HepG2 (cell line): Measurements from ENCODE around the gene ZFHX3. TPM values are rescaled to one million over a fixed set of nuclear protein-coding genes. Genes with fewer than 3 reads are reported as not detected.

ENCODE experiments used
- ATF7-NPFF ChIP-seq: sonication (generic); formaldehyde crosslinking; IDR thresholded peaks from 2 replicates; pipeline ENCODE4 v1.8.1; 2023; ENCODE audit warnings: mild to moderate bottlenecking, low read depth, missing genetic modification reagents, moderate library complexity
- CREB1 ChIP-seq, 2 experiments: fragments of 450-650 bp in 1 of 2; IDR thresholded peaks; 2 replicates each; pipeline ENCODE4 v1.6.1; 2016 to 2017; ENCODE audit warnings: control low read depth in 1 of 2, mild to moderate bottlenecking in 1 of 2, missing compliant biosample characterization in 1 of 2, missing genetic modification characterization in 1 of 2
- CREM ChIP-seq, 2 experiments: sonication (generic) in 1 of 2; formaldehyde crosslinking in 1 of 2; IDR thresholded peaks; 2 replicates each; pipeline versions ENCODE4 v1.4.0 to v1.6.1; 2016 to 2020; ENCODE audit warnings: antibody characterized with exemption in 1 of 2, mild to moderate bottlenecking in 1 of 2, missing genetic modification reagents in 1 of 2
- DPF2 ChIP-seq: sonication (generic); formaldehyde crosslinking; IDR thresholded peaks from 2 replicates; pipeline ENCODE4 v1.4.0; 2020; ENCODE audit warnings: mild to moderate bottlenecking, low read depth, missing genetic modification reagents, borderline replicate concordance
- FOXC1 ChIP-seq: sonication (generic); formaldehyde crosslinking; IDR thresholded peaks from 2 replicates; pipeline ENCODE4 v1.8.0; 2022; ENCODE audit warnings: mild to moderate bottlenecking, missing genetic modification reagents, borderline replicate concordance
- GATAD2A ChIP-seq: IDR thresholded peaks from 2 replicates; pipeline ENCODE4 v1.6.1; 2016
- HIVEP1 ChIP-seq: sonication (generic); formaldehyde crosslinking; IDR thresholded peaks from 2 replicates; pipeline ENCODE4 v1.4.0; 2020; ENCODE audit warnings: mild to moderate bottlenecking, missing genetic modification reagents
- MEF2D ChIP-seq: sonication (generic); formaldehyde crosslinking; IDR thresholded peaks from 2 replicates; pipeline ENCODE4 v1.5.1; 2020; ENCODE audit warnings: mild to moderate bottlenecking, missing genetic modification reagents
- NFKB2 ChIP-seq: sonication (generic); formaldehyde crosslinking; IDR thresholded peaks from 2 replicates; pipeline ENCODE4 v1.4.0; 2020; ENCODE audit warnings: missing genetic modification reagents, borderline replicate concordance
- SOX6 ChIP-seq, 2 experiments: fragments of 450-650 bp in 1 of 2; sonication (generic) in 1 of 2; formaldehyde crosslinking in 1 of 2; IDR thresholded peaks; 2 replicates each; pipeline versions ENCODE4 v1.4.0 to v1.6.1; 2017 to 2020; ENCODE audit warnings: antibody characterized with exemption in 1 of 2, mild to moderate bottlenecking in 1 of 2, missing genetic modification reagents in 1 of 2
- THAP11 ChIP-seq: IDR thresholded peaks from 2 replicates; pipeline ENCODE4 v1.6.1; 2016; ENCODE audit warnings: missing biosample characterization, missing genetic modification reagents
- ZNF282 ChIP-seq: fragments of 450-650 bp; IDR thresholded peaks from 2 replicates; pipeline ENCODE4 v1.6.1; 2018; ENCODE audit not compliant: partially characterized antibody
- ZNF564 ChIP-seq: sonication (generic); formaldehyde crosslinking; IDR thresholded peaks from 2 replicates; pipeline ENCODE4 v1.8.1; 2023; ENCODE audit warnings: mild to moderate bottlenecking, missing genetic modification reagents
- polyA plus RNA-seq, 8 experiments: library from polyadenylated mRNA; depleted of rRNA in 3 of 8; stranded (reverse) in 7 of 8; unstranded in 1 of 8; fragments of >200 nt; fragmentation: Illumina TruSeq in 4 of 8; extraction: Trizol in 4 of 8; gene quantifications; 2 replicates each; pipeline versions ENCODE4 v1.2.1 to v1.2.3, GENCODE V29; 2011 to 2016; ENCODE audit warnings: low read depth in 4 of 8, missing spikeins in 1 of 8, mixed read lengths in 1 of 8; ENCODE audit not compliant: insufficient read depth in 1 of 8
- total RNA-seq, 5 experiments: library from RNA; depleted of rRNA; stranded (reverse); fragments of >200 nt; fragmentation: Illumina TruSeq; extraction: Trizol; gene quantifications; 2 replicates each; pipeline ENCODE4 v1.2.3, GENCODE V29; 2016; ENCODE audit warnings: low read depth in 1 of 5
- TF ChIP-seq, protein P1 (sequence below): sonication (generic); formaldehyde crosslinking; IDR thresholded peaks from 2 replicates; pipeline ENCODE4 v1.4.0; 2020; ENCODE audit warnings: missing genetic modification reagents, mild to moderate bottlenecking, borderline replicate concordance
- TF ChIP-seq, protein P2 (sequence below): sonication (generic); formaldehyde crosslinking; IDR thresholded peaks from 2 replicates; pipeline ENCODE4 v1.8.0; 2023; ENCODE audit warnings: mild to moderate bottlenecking, missing genetic modification reagents
- TF ChIP-seq, protein P3 (sequence below): sonication (generic); formaldehyde crosslinking; IDR thresholded peaks from 2 replicates; pipeline ENCODE4 v1.4.0; 2020; ENCODE audit warnings: missing genetic modification reagents
- TF ChIP-seq, protein P4 (sequence below): IDR thresholded peaks from 2 replicates; pipeline ENCODE4 v1.6.1; 2018; ENCODE audit warnings: missing genetic modification reagents, mild to moderate bottlenecking, missing compliant biosample characterization
- TF ChIP-seq, protein P5 (sequence below): sonication (generic); formaldehyde crosslinking; IDR thresholded peaks from 2 replicates; pipeline ENCODE4 v1.9.0; 2022; ENCODE audit warnings: missing genetic modification reagents, mild to moderate bottlenecking, borderline replicate concordance

The ZFHX3 gene
- total and polyA plus RNA-seq, 2 of the 13 experiments (the other 11 are each of a cell fraction or from before 2014, with no cell fraction given) = 5.0 to 6.0 TPM

DNA sequence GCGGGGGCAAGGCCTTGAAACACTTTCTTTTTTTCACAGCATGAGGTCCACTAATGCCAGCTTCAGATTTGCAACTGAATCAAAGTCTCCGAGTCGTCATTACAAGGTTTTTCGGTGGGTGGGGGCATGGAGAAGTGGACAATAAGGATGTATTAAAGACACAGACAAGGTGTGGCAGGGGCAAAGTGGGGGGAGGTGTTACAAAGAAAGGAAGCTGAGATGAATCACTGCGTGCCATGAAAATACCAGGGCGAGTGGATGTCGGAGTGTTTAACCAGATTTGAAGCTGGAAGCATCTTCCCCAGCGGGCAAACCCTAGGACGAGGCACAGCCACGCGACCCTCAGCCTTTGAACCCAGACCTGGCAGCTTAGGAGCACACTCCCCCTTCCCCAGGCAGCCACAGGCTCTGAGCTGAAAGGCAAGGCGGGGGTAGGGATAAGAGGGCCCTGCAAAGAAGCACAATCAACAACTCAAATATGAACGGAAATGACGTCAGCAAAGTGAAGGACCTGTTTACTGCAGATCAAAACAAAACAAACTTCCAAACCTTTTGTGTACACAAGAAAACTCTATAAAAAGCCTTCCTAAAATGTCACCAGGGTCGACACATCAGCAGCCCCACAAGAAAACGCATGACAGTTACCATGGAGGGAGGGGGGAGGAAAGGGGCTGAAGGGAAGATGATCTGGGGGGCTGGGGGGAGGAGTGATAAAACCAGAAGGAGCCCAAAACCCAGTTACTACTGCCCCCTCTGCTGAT is 5.6 kb upstream of the ZFHX3 start (continued):
- peak; percentile 56; the same call in 1 of the 2 replicates for TF ChIP-seq HIVEP1 (CRISPR knock-in tag)
- TF ChIP-seq MEF2D (CRISPR knock-in tag) = peak; percentile 89; the same call in 1 of the 2 replicates
- TF ChIP-seq SOX6 (IDR thresholded peaks at IDR 0.05) = no peak
- peak; percentile 90 for TF ChIP-seq SOX6 (CRISPR knock-in tag; IDR thresholded peaks at IDR 0.05)
- TF ChIP-seq ZNF282 = no peak
- peak; percentile 92 for TF ChIP-seq CREM (IDR thresholded peaks at IDR 0.05)
- peak; percentile 45; the same call in 1 of the 2 replicates for TF ChIP-seq CREM (CRISPR knock-in tag; IDR thresholded peaks at IDR 0.05)
- TF ChIP-seq, protein P1, sequence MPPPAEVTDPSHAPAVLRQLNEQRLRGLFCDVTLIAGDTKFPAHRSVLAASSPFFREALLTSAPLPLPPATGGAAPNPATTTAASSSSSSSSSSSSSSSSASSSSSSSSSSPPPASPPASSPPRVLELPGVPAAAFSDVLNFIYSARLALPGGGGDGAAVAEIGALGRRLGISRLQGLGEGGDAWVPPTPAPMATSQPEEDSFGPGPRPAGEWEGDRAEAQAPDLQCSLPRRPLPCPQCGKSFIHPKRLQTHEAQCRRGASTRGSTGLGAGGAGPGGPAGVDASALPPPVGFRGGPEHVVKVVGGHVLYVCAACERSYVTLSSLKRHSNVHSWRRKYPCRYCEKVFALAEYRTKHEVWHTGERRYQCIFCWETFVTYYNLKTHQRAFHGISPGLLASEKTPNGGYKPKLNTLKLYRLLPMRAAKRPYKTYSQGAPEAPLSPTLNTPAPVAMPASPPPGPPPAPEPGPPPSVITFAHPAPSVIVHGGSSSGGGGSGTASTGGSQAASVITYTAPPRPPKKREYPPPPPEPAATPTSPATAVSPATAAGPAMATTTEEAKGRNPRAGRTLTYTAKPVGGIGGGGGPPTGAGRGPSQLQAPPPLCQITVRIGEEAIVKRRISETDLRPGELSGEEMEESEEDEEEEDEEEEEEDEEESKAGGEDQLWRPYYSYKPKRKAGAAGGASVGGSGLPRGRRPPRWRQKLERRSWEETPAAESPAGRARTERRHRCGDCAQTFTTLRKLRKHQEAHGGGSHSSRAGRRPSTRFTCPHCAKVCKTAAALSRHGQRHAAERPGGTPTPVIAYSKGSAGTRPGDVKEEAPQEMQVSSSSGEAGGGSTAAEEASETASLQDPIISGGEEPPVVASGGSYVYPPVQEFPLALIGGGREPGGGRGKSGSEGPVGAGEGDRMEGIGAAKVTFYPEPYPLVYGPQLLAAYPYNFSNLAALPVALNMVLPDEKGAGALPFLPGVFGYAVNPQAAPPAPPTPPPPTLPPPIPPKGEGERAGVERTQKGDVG = 0 out of 2 replicates have a peak, but pooled peaks have one; percentile 26
- TF ChIP-seq FOXC1 (CRISPR knock-in tag) = peak; percentile 28; the same call in 1 of the 2 replicates
- TF ChIP-seq, protein P2, sequence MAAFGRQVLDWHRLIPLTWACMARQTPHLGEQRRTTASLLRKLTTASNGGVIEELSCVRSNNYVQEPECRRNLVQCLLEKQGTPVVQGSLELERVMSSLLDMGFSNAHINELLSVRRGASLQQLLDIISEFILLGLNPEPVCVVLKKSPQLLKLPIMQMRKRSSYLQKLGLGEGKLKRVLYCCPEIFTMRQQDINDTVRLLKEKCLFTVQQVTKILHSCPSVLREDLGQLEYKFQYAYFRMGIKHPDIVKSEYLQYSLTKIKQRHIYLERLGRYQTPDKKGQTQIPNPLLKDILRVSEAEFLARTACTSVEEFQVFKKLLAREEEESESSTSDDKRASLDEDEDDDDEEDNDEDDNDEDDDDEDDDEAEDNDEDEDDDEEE (CRISPR knock-in tag) = peak; percentile 69
- TF ChIP-seq ATF7-NPFF (CRISPR knock-in tag) = peak; percentile 35; the same call in 1 of the 2 replicates
- TF ChIP-seq, protein P3, sequence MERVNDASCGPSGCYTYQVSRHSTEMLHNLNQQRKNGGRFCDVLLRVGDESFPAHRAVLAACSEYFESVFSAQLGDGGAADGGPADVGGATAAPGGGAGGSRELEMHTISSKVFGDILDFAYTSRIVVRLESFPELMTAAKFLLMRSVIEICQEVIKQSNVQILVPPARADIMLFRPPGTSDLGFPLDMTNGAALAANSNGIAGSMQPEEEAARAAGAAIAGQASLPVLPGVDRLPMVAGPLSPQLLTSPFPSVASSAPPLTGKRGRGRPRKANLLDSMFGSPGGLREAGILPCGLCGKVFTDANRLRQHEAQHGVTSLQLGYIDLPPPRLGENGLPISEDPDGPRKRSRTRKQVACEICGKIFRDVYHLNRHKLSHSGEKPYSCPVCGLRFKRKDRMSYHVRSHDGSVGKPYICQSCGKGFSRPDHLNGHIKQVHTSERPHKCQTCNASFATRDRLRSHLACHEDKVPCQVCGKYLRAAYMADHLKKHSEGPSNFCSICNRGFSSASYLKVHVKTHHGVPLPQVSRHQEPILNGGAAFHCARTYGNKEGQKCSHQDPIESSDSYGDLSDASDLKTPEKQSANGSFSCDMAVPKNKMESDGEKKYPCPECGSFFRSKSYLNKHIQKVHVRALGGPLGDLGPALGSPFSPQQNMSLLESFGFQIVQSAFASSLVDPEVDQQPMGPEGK (CRISPR knock-in tag) = peak; percentile 31
- peak; percentile 62 for TF ChIP-seq DPF2 (CRISPR knock-in tag)
- TF ChIP-seq GATAD2A (CRISPR knock-in tag) = peak; percentile 83
- peak; percentile 70 for TF ChIP-seq THAP11 (CRISPR knock-in tag)
- TF ChIP-seq NFKB2 (CRISPR knock-in tag) = peak; percentile 53; the same call in 1 of the 2 replicates
- peak; percentile 98 for TF ChIP-seq CREB1 (IDR thresholded peaks at IDR 0.05)
- TF ChIP-seq CREB1 (CRISPR knock-in tag; IDR thresholded peaks at IDR 0.05) = peak; percentile 94
- TF ChIP-seq ZNF564 (CRISPR knock-in tag) = 0 out of 2 replicates have a peak, but pooled peaks have one; percentile 32
- TF ChIP-seq, protein P4, sequence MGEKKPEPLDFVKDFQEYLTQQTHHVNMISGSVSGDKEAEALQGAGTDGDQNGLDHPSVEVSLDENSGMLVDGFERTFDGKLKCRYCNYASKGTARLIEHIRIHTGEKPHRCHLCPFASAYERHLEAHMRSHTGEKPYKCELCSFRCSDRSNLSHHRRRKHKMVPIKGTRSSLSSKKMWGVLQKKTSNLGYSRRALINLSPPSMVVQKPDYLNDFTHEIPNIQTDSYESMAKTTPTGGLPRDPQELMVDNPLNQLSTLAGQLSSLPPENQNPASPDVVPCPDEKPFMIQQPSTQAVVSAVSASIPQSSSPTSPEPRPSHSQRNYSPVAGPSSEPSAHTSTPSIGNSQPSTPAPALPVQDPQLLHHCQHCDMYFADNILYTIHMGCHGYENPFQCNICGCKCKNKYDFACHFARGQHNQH (CRISPR knock-in tag) = peak; percentile 78
- TF ChIP-seq, protein P5, sequence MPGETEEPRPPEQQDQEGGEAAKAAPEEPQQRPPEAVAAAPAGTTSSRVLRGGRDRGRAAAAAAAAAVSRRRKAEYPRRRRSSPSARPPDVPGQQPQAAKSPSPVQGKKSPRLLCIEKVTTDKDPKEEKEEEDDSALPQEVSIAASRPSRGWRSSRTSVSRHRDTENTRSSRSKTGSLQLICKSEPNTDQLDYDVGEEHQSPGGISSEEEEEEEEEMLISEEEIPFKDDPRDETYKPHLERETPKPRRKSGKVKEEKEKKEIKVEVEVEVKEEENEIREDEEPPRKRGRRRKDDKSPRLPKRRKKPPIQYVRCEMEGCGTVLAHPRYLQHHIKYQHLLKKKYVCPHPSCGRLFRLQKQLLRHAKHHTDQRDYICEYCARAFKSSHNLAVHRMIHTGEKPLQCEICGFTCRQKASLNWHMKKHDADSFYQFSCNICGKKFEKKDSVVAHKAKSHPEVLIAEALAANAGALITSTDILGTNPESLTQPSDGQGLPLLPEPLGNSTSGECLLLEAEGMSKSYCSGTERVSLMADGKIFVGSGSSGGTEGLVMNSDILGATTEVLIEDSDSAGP = peak; percentile 42; the same call in 1 of the 2 replicates
